H1 (cell line): ENCODE results near the gene TSPOAP1. TPM values are rescaled to one million over a fixed set of nuclear protein-coding genes. Genes with fewer than 3 reads are reported as not detected.
A peak's percentile ranks its signal among the peaks of the same experiment; 100 is the strongest.

Experiments
- CTCF ChIA-PET: fragments of 300-600 bp; sonication (Branson Sonifier 250); formaldehyde crosslinking; loops from one replicate; lab custom pipeline; 2021; ENCODE audit not compliant: partially characterized antibody; lab: Charles Lee
- POLR2A ChIA-PET: fragments of 300-600 bp; sonication (Branson Sonifier 250); formaldehyde crosslinking; loops from one replicate; lab custom pipeline; 2021; ENCODE audit warnings: inconsistent platforms; ENCODE audit not compliant: partially characterized antibody; lab: Charles Lee
- DNase-seq, 2 experiments: peaks; one replicate each; pipeline versions ENCODE4 v3.0.0 to v3.0.0-alpha.2; 2010 to 2022; ENCODE audit warnings: low spot score in 2 of 2, low read depth in 1 of 2, mixed read lengths in 1 of 2
- FAIRE-seq: peaks from 2 replicates; lab custom pipeline; 2011; peaks lifted over from hg19 to GRCh38; lab: Jason Lieb, UNC
- H2AFZ ChIP-seq: 2 replicates; pipeline ENCODE4 v1.8.1; 2012; ENCODE audit warnings: low read length, inconsistent platforms
- H2AK5ac ChIP-seq: 2 replicates; pipeline ENCODE4 v1.6.1; 2013; ENCODE audit warnings: low read depth, low read length
- H2BK120ac ChIP-seq: replicated peaks from 2 replicates; pipeline ENCODE3; 2013; ENCODE audit warnings: low read depth, low read length, inconsistent platforms
- H2BK12ac ChIP-seq: 2 replicates; pipeline ENCODE4 v1.6.1; 2013; ENCODE audit warnings: low read depth, low read length
- H2BK15ac ChIP-seq: 2 replicates; pipeline ENCODE4 v1.6.1; 2013; ENCODE audit warnings: low read length
- H2BK20ac ChIP-seq: 2 replicates; pipeline ENCODE4 v1.6.1; 2013; ENCODE audit warnings: low read length
- H2BK5ac ChIP-seq: 2 replicates; pipeline ENCODE4 v1.6.1; 2013; ENCODE audit warnings: low read depth, low read length
- H3K14ac ChIP-seq: 2 replicates; pipeline ENCODE4 v1.6.1; 2013; ENCODE audit warnings: inconsistent platforms; ENCODE audit not compliant: insufficient read length
- H3K18ac ChIP-seq: 2 replicates; pipeline ENCODE4 v1.6.1; 2013; ENCODE audit warnings: low read length; ENCODE audit errors: extremely low read depth
- H3K23ac ChIP-seq: 2 replicates; pipeline ENCODE4 v1.6.1; 2013; ENCODE audit warnings: inconsistent platforms; ENCODE audit not compliant: insufficient read length
- H3K23me2 ChIP-seq: 2 replicates; pipeline ENCODE4 v1.6.1; 2013; ENCODE audit warnings: low read depth, low read length
- H3K27ac ChIP-seq: 2 replicates; pipeline ENCODE4 v1.6.1; 2011; ENCODE audit warnings: low read depth, low read length, inconsistent platforms
- H3K27me3 ChIP-seq, 4 experiments: replicated peaks in 1 of 4; 1 replicate in 1 of 4; 2 replicates in 3 of 4; pipeline versions ENCODE4 v1.6.1 to v1.8.1; 2011 to 2013; ENCODE audit warnings: low read length in 3 of 4, mild to moderate bottlenecking in 3 of 4, inconsistent platforms in 2 of 4, mixed read lengths in 2 of 4, moderate library complexity in 1 of 4; ENCODE audit not compliant: control insufficient read depth in 3 of 4, insufficient read depth in 3 of 4; ENCODE audit errors: extremely low read depth in 1 of 4
- H3K36me3 ChIP-seq, 4 experiments: 2 replicates each; pipeline versions ENCODE4 v1.6.1 to v1.8.1; 2011 to 2013; ENCODE audit warnings: mild to moderate bottlenecking in 4 of 4, low read length in 3 of 4, moderate library complexity in 2 of 4, control low read depth in 1 of 4, inconsistent platforms in 1 of 4; ENCODE audit not compliant: insufficient read depth in 4 of 4, control insufficient read depth in 2 of 4
- H3K4ac ChIP-seq: replicated peaks from 2 replicates; pipeline ENCODE3; 2013; ENCODE audit warnings: low read length, low read depth, mixed read lengths, inconsistent platforms; ENCODE audit not compliant: insufficient read length
- H3K4me1 ChIP-seq, 4 experiments: replicated peaks in 1 of 4; 1 replicate in 1 of 4; 2 replicates in 3 of 4; pipeline versions ENCODE4 v1.6.1 to v1.8.1; 2011 to 2013; ENCODE audit warnings: low read length in 3 of 4, inconsistent platforms in 2 of 4, mixed read lengths in 1 of 4; ENCODE audit not compliant: insufficient read depth in 4 of 4, control insufficient read depth in 3 of 4
- H3K4me2 ChIP-seq, 2 experiments: 2 replicates each; pipeline versions ENCODE4 v1.6.1 to v1.8.1; 2011 to 2013; ENCODE audit warnings: low read depth in 2 of 2, low read length in 2 of 2, control low read depth in 1 of 2, inconsistent platforms in 1 of 2, mild to moderate bottlenecking in 1 of 2; ENCODE audit not compliant: insufficient read depth in 1 of 2
- H3K4me3 ChIP-seq, 4 experiments: fragments of 200-600, 300-600 bp in 1 of 4; sonication (generic), shearing (Covaris generic), sonication (Bioruptor Twin) in 1 of 4; 2 replicates each; pipeline versions ENCODE4 v1.5.1 to v1.8.1; 2011 to 2016; ENCODE audit warnings: low read length in 4 of 4, low read depth in 3 of 4, control low read depth in 2 of 4, inconsistent platforms in 2 of 4, mild to moderate bottlenecking in 2 of 4, mixed read lengths in 1 of 4, moderate library complexity in 1 of 4; ENCODE audit not compliant: insufficient read depth in 2 of 4; ENCODE audit errors: extremely low read depth in 1 of 4
- H3K56ac ChIP-seq: replicated peaks from 2 replicates; pipeline ENCODE3; 2013; ENCODE audit warnings: low read depth, mild to moderate bottlenecking, mixed read lengths, low read length, inconsistent platforms; ENCODE audit not compliant: insufficient read length
- H3K79me1 ChIP-seq: 2 replicates; pipeline ENCODE4 v1.6.1; 2013; ENCODE audit warnings: low read depth, low read length, control low read depth
- H3K79me2 ChIP-seq, 2 experiments: 2 replicates each; pipeline versions ENCODE4 v1.6.1 to v1.8.1; 2012 to 2013; ENCODE audit warnings: low read length in 2 of 2, mild to moderate bottlenecking in 2 of 2, inconsistent platforms in 1 of 2; ENCODE audit not compliant: insufficient read depth in 2 of 2, control insufficient read depth in 1 of 2
- H3K9ac ChIP-seq, 4 experiments: replicated peaks in 1 of 4; 1 replicate in 1 of 4; 2 replicates in 3 of 4; pipeline versions ENCODE4 v1.6.1 to v1.8.1; 2011 to 2013; ENCODE audit warnings: low read depth in 3 of 4, low read length in 3 of 4, control low read depth in 2 of 4, mild to moderate bottlenecking in 2 of 4, moderate library complexity in 2 of 4, inconsistent platforms in 1 of 4; ENCODE audit errors: extremely low read depth in 1 of 4
- H3K9me3 ChIP-seq, 2 experiments: 2 replicates each; pipeline versions ENCODE4 v1.6.1 to v1.8.1; 2012 to 2013; ENCODE audit warnings: mild to moderate bottlenecking in 2 of 2, moderate library complexity in 2 of 2, control low read depth in 1 of 2, inconsistent platforms in 1 of 2, low read depth in 1 of 2, low read length in 1 of 2, mixed read lengths in 1 of 2; ENCODE audit not compliant: insufficient read depth in 2 of 2
- H4K20me1 ChIP-seq, 2 experiments: replicated peaks in 1 of 2; 2 replicates each; pipeline versions ENCODE3 to v1.8.1; 2011 to 2013; ENCODE audit warnings: inconsistent platforms in 2 of 2, low read length in 2 of 2, mild to moderate bottlenecking in 1 of 2; ENCODE audit not compliant: insufficient read depth in 2 of 2, control insufficient read depth in 1 of 2
- H4K5ac ChIP-seq: 2 replicates; pipeline ENCODE4 v1.6.1; 2013; ENCODE audit warnings: low read length, low read depth, mixed read lengths, inconsistent platforms; ENCODE audit not compliant: insufficient read length
- H4K8ac ChIP-seq: 2 replicates; pipeline ENCODE4 v1.8.0; 2013; ENCODE audit warnings: mild to moderate bottlenecking, moderate library complexity, low read length, inconsistent platforms; ENCODE audit not compliant: insufficient read depth; ENCODE audit errors: extremely low read depth
- H4K91ac ChIP-seq: replicated peaks from 2 replicates; pipeline ENCODE3; 2013; ENCODE audit warnings: low read length, mixed read lengths, inconsistent platforms; ENCODE audit not compliant: insufficient read length
- CREB1 ChIP-seq: IDR thresholded peaks from 2 replicates; pipeline ENCODE4 v1.6.1; 2012; ENCODE audit warnings: inconsistent platforms
- CTCF ChIP-seq, 3 experiments: IDR thresholded peaks; 1 replicate in 2 of 3; 2 replicates in 1 of 3; pipeline versions ENCODE4 v1.5.1 to v1.6.1; 2011; ENCODE audit warnings: low read length in 3 of 3, mild to moderate bottlenecking in 3 of 3, inconsistent platforms in 2 of 3, low read depth in 1 of 3, moderate library complexity in 1 of 3; ENCODE audit not compliant: insufficient read depth in 1 of 3; ENCODE audit errors: control extremely low read depth in 1 of 3
- RAD21 ChIP-seq, 2 experiments: IDR thresholded peaks in 1 of 2; conservative IDR thresholded peaks in 1 of 2; 2 replicates each; pipeline ENCODE4 v1.6.1; 2011; ENCODE audit warnings: low read depth in 2 of 2, low read length in 2 of 2, improper control_type of control experiment in 1 of 2, inconsistent platforms in 1 of 2, mild to moderate bottlenecking in 1 of 2, moderate library complexity in 1 of 2
- RFX5 ChIP-seq: IDR thresholded peaks from 2 replicates; pipeline ENCODE4 v1.6.1; 2011; ENCODE audit warnings: low read depth, low read length, improper control_type of control experiment, borderline replicate concordance
- WGBS, 2 experiments: shearing (Covaris generic) in 1 of 2; methylation state at CpG; one replicate each; pipeline versions ENCODE4 v1.1.6 to v1.1.7; 2013 to 2015; ENCODE audit warnings: low lambda C conversion rate in 2 of 2, mixed read lengths in 2 of 2, inconsistent platforms in 1 of 2, low coverage in 1 of 2, missing lambda C conversion rate in 1 of 2; ENCODE audit not compliant: insufficient replicate concordance in 2 of 2, insufficient coverage in 1 of 2, insufficient read length in 1 of 2; ENCODE audit errors: extremely low coverage in 1 of 2, missing lambda C conversion rate in 1 of 2; 5-methylcytosine and 5-hydroxymethylcytosine counted together
- polyA plus RNA-seq, 7 experiments: library from polyadenylated mRNA; depleted of rRNA in 3 of 7; stranded (reverse) in 5 of 7; unstranded in 2 of 7; fragments of >200 nt in 5 of 7; fragments of 200-250 nt in 2 of 7; gene quantifications; 1 replicate in 5 of 7; 2 replicates in 1 of 7; 4 replicates in 1 of 7; pipeline versions ENCODE4 v1.2.1 to v1.2.3, GENCODE V29; 2011 to 2013; ENCODE audit warnings: missing spikeins in 2 of 7, mixed read lengths in 2 of 7
- total RNA-seq: library from RNA; stranded (reverse); fragmentation: NEBNext Ultra II Directional; extraction: Animal tissue kit (Norgen Biotek cat#: 25700); gene quantifications from 2 replicates; pipeline ENCODE4 v1.2.1, GENCODE V29; 2021

The TSPOAP1 gene
- total and polyA plus RNA-seq, 2 of the 8 experiments (the other 6 are each of a cell fraction or from before 2014, with no cell fraction given) = 7.6 to 9.2 TPM

- peak; percentile 69 for FAIRE-seq
- TF ChIP-seq CREB1 (no peak), CTCF (IDR thresholded peaks at IDR 0.05; ENCODE audit: control extremely low read depth in 1 of 3, insufficient read depth in 1 of 3, low read depth in 1 of 3, low read length in 3 of 3) (peak; percentile 46 to 65 (median 65)), RAD21 (IDR thresholded peaks at IDR 0.05 in 1 of 2, conservative IDR thresholded peaks at IDR 0.05 in 1 of 2; ENCODE audit: low read depth in 2 of 2, low read length in 2 of 2) (peak in 1 of 2 experiments; percentile 36; a peak in 2 of 4 replicates), RFX5 (no peak)
- H3K4ac ChIP-seq = no peak overlapping the region
These were observed 57.9 kb downstream of the TSPOAP1 start for GRCh38 chr17:58270476-58271215.

More at GRCh38 chr17:58270476-58271215, 57.9 kb downstream of the TSPOAP1 start:
- Histone ChIP-seq H3K4me2 (no peak overlapping the region), H4K20me1 (no peaks in the 10 kb centered on the region), H2BK120ac (no peak overlapping the region), H3K9ac (no peak overlapping the region), H2AK5ac (no peak overlapping the region), H2AFZ (0 out of 2 replicates have a peak overlapping the region, but pooled peaks have one; percentile 80), H2BK20ac (no peak overlapping the region), H2BK5ac (no peak overlapping the region), H3K9me3 (no peaks in the 10 kb centered on the region), H3K4me1 (no peaks in the 10 kb centered on the region), H3K36me3 (no peaks in the 10 kb centered on the region), H3K27me3 (no peaks in the 10 kb centered on the region; a peak in 1 of 7 replicates), H3K18ac (no peak overlapping the region), H4K8ac (peak overlapping the region; percentile 28; the same call in 1 of the 2 replicates), H3K79me2 (no peaks in the 10 kb centered on the region), H4K91ac (no peak overlapping the region), H3K14ac (no peak overlapping the region), H3K79me1 (no peaks in the 10 kb centered on the region), H4K5ac (no peak overlapping the region), H2BK12ac (no peak overlapping the region), H3K23ac (no peak overlapping the region), H2BK15ac (no peak overlapping the region), H3K4me3 (no peak overlapping the region), H3K56ac (no peak overlapping the region), H3K27ac (no peak overlapping the region), H3K23me2 (no peaks in the 10 kb centered on the region)
- 92% methylated on average over 14 of the region's 15 CpGs; no CpG with 5 or more reads in 1 of the 2 experiments for WGBS, 2 experiments
- peak in 1 of 2 experiments; percentile 54 for DNase-seq
- CTCF ChIA-PET = interaction anchor here (0.7 to 2.3 kb wide), 19 partner anchors 14 to 184 kb away, joined by 3 to 9 read pairs (median 3); no protein-coding TSS in a partner anchor
- POLR2A ChIA-PET = interaction anchor here (1.1 kb wide), 1 partner anchor 244 kb away, joined by 5 read pairs; the partner anchor contains the start of gene MTMR4
